ENCODE measurements around the gene RTKN. TPM values are rescaled to one million over a fixed set of nuclear protein-coding genes. Genes with fewer than 3 reads are reported as not detected.

The RTKN gene
- total and polyA plus RNA-seq, 4 donors: 27.8 to 98.0 (median 73.0) TPM

DNA sequence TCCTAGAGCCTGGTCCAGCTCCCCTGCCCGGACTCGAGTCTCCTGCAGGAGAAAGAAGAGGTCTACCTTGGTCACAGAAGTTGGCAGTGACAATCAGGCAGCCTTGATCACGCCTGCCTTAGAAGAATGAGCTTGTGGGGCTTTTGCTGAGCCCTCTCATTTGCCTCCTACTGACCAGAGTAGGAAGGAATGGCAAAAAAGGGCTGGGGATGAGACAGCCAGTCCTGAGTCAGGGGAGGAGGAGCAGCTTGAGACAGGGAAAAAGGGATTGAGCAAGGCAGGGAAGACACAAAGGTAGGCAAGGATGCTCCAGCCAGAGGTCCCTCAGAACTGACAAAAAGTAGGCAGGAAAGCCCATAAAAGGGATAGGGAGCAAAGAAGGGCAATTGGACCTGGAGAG lies 14.2 kb downstream of the RTKN start:
- DNase-seq (ENCODE audit: low spot score): no peak
- Histone ChIP-seq H3K27ac (ENCODE audit: low read depth in 1 of 2, low read length in 2 of 2) (no peak overlapping the region), H3K4me3 (ENCODE audit: low read depth in 1 of 3, low read length in 3 of 3) (no peak overlapping the region), H3K36me3 (ENCODE audit: control insufficient read depth in 4 of 4, insufficient read depth in 3 of 4, low read depth in 1 of 4, low read length in 3 of 4) (peaks cover 10 to 52% (median 37%) of the 10 kb centered on the region in 4 donors), H3K4me1 (ENCODE audit: control insufficient read depth in 4 of 4, insufficient read depth in 4 of 4, low read length in 3 of 4) (peaks cover 7 to 40% (median 39%) of the 10 kb centered on the region in 4 donors), H3K9me3 (ENCODE audit: control insufficient read depth in 4 of 4, low read length in 3 of 4) (no peaks in the 10 kb centered on the region), H3K27me3 (ENCODE audit: control insufficient read depth in 4 of 4, insufficient read depth in 4 of 4, low read length in 3 of 4) (no peaks in the 10 kb centered on the region), H3K9ac (ENCODE audit: low read depth in 1 of 2, low read length in 2 of 2) (no peak overlapping the region)
- TF ChIP-seq FOXA2 (IDR thresholded peaks at IDR 0.05) (no peak), TAF1 (conservative IDR thresholded peaks at IDR 0.05) (no peak), HNF4G (IDR thresholded peaks at IDR 0.05) (no peak), EGR1 (IDR thresholded peaks at IDR 0.05; ENCODE audit: low read depth in 2 of 2) (no peak), GABPA (IDR thresholded peaks at IDR 0.05 in 1 of 2, conservative IDR thresholded peaks at IDR 0.05 in 1 of 2) (no peak), RAD21 (IDR thresholded peaks at IDR 0.05) (no peak), RXRA (IDR thresholded peaks at IDR 0.05) (no peak), SP1 (IDR thresholded peaks at IDR 0.05) (no peak), HNF4A (conservative IDR thresholded peaks at IDR 0.05) (no peak)
- TF ChIP-seq, protein P1, sequence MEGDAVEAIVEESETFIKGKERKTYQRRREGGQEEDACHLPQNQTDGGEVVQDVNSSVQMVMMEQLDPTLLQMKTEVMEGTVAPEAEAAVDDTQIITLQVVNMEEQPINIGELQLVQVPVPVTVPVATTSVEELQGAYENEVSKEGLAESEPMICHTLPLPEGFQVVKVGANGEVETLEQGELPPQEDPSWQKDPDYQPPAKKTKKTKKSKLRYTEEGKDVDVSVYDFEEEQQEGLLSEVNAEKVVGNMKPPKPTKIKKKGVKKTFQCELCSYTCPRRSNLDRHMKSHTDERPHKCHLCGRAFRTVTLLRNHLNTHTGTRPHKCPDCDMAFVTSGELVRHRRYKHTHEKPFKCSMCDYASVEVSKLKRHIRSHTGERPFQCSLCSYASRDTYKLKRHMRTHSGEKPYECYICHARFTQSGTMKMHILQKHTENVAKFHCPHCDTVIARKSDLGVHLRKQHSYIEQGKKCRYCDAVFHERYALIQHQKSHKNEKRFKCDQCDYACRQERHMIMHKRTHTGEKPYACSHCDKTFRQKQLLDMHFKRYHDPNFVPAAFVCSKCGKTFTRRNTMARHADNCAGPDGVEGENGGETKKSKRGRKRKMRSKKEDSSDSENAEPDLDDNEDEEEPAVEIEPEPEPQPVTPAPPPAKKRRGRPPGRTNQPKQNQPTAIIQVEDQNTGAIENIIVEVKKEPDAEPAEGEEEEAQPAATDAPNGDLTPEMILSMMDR (IDR thresholded peaks at IDR 0.05; ENCODE audit: low read depth, low read length, missing input control): no peak
- TF ChIP-seq, protein P2, sequence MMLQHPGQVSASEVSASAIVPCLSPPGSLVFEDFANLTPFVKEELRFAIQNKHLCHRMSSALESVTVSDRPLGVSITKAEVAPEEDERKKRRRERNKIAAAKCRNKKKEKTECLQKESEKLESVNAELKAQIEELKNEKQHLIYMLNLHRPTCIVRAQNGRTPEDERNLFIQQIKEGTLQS (IDR thresholded peaks at IDR 0.05): no peak
- TF ChIP-seq, protein P3, sequence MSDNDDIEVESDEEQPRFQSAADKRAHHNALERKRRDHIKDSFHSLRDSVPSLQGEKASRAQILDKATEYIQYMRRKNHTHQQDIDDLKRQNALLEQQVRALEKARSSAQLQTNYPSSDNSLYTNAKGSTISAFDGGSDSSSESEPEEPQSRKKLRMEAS (IDR thresholded peaks at IDR 0.05): no peak
- WGBS: 92% methylated on average over 3 of the region's 3 CpGs

DNA sequence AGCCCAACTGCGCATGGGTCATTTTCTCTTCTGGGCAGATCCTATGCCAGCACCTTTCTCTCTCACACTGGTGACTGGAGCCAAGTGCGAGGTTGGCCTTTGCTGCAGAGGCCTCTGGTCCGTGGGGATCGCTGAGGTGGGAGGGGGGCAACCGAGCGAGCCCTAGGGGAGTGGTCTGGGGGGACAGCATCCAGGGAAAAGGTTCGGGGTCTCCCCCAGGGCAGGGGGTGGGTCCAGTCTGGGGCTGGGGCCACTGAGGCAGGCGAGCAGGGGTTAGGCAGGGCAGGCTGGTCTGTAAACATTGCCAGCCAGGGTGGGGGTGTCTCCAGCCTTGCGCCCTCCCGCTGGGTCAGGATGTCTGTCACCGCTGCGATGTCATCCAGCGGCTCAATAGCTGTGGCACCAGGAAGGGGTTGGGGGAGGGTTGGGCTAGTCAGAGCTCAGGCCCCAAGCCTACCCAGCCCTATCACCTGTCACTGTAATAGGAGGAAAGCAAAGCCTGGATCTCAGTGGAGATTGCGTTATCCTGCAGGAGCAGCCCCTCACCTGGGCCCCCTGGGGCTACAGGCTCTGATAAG lies 15.5 kb downstream of the RTKN start:
- no peaks in the 10 kb centered on the region for H3K9me3 ChIP-seq (ENCODE audit: control insufficient read depth in 4 of 4, low read length in 3 of 4)
- no peaks in the 10 kb centered on the region for H3K27me3 ChIP-seq (ENCODE audit: control insufficient read depth in 4 of 4, insufficient read depth in 4 of 4, low read length in 3 of 4)
- DNase-seq (ENCODE audit: low spot score): no peak
- no peak overlapping the region for H3K9ac ChIP-seq (ENCODE audit: low read depth in 1 of 2, low read length in 2 of 2)
- peaks cover 7 to 37% (median 32%) of the 10 kb centered on the region in 4 donors for H3K4me1 ChIP-seq (ENCODE audit: control insufficient read depth in 4 of 4, insufficient read depth in 4 of 4, low read length in 3 of 4)
- peaks cover 10 to 41% (median 28%) of the 10 kb centered on the region in 4 donors for H3K36me3 ChIP-seq (ENCODE audit: control insufficient read depth in 4 of 4, insufficient read depth in 3 of 4, low read depth in 1 of 4, low read length in 3 of 4)
- TF ChIP-seq FOXA1 (IDR thresholded peaks at IDR 0.05) (no peak), RAD21 (IDR thresholded peaks at IDR 0.05) (no peak), GABPA (IDR thresholded peaks at IDR 0.05 in 1 of 2, conservative IDR thresholded peaks at IDR 0.05 in 1 of 2) (no peak), HNF4G (IDR thresholded peaks at IDR 0.05) (no peak), YY1 (IDR thresholded peaks at IDR 0.05) (no peak), JUND (IDR thresholded peaks at IDR 0.05) (no peak), RXRA (IDR thresholded peaks at IDR 0.05) (no peak), SP1 (IDR thresholded peaks at IDR 0.05) (no peak), FOXA2 (IDR thresholded peaks at IDR 0.05) (no peak)
- TF ChIP-seq, protein P1 (IDR thresholded peaks at IDR 0.05; ENCODE audit: low read depth, low read length, missing input control): no peak
- TF ChIP-seq, protein P4, sequence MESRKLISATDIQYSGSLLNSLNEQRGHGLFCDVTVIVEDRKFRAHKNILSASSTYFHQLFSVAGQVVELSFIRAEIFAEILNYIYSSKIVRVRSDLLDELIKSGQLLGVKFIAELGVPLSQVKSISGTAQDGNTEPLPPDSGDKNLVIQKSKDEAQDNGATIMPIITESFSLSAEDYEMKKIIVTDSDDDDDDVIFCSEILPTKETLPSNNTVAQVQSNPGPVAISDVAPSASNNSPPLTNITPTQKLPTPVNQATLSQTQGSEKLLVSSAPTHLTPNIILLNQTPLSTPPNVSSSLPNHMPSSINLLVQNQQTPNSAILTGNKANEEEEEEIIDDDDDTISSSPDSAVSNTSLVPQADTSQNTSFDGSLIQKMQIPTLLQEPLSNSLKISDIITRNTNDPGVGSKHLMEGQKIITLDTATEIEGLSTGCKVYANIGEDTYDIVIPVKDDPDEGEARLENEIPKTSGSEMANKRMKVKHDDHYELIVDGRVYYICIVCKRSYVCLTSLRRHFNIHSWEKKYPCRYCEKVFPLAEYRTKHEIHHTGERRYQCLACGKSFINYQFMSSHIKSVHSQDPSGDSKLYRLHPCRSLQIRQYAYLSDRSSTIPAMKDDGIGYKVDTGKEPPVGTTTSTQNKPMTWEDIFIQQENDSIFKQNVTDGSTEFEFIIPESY (IDR thresholded peaks at IDR 0.05): no peak
- TF ChIP-seq, protein P3 (IDR thresholded peaks at IDR 0.05): no peak
- no peak overlapping the region for H3K27ac ChIP-seq (ENCODE audit: low read depth in 1 of 2, low read length in 2 of 2)
- H3K4me3 ChIP-seq (ENCODE audit: low read depth in 1 of 3, low read length in 3 of 3): no peak overlapping the region
- WGBS: 90% methylated on average over 14 of the region's 14 CpGs

All from liver (tissue), 9 donors.